Endothelial cell (in vitro differentiated cells): ENCODE results near the gene ZNF232. TPM values are rescaled to one million over a fixed set of nuclear protein-coding genes. Genes with fewer than 3 reads are reported as not detected.
A peak's percentile ranks its signal among the peaks of the same experiment; 100 is the strongest.
"Not testable (repeated sequence)": the region's sequence is repeated elsewhere in the genome, so short reads cannot be mapped to it uniquely, and the experiment has no call there.

ENCODE experiments used
- DNase-seq: peaks from one replicate; pipeline ENCODE4 v3.0.0; 2021; ENCODE audit warnings: low spot score
- H3K27ac Mint-ChIP-seq: one replicate; pipeline ENCODE4 v1.8.0; 2021; ENCODE audit warnings: mixed read lengths, inconsistent platforms; ENCODE audit not compliant: unreplicated experiment
- H3K27me3 Mint-ChIP-seq: one replicate; pipeline ENCODE4 v1.8.0; 2021; ENCODE audit warnings: mild to moderate bottlenecking, moderate library complexity, mixed read lengths, inconsistent platforms; ENCODE audit not compliant: unreplicated experiment
- H3K36me3 Mint-ChIP-seq: one replicate; pipeline ENCODE4 v1.8.0; 2021; ENCODE audit warnings: mild to moderate bottlenecking, low read depth, mixed read lengths, inconsistent platforms; ENCODE audit not compliant: unreplicated experiment
- H3K4me1 Mint-ChIP-seq: one replicate; pipeline ENCODE4 v1.8.0; 2021; ENCODE audit warnings: mild to moderate bottlenecking, mixed read lengths, inconsistent platforms; ENCODE audit not compliant: unreplicated experiment
- H3K4me3 Mint-ChIP-seq: one replicate; pipeline ENCODE4 v1.8.0; 2021; ENCODE audit warnings: mild to moderate bottlenecking, mixed read lengths, inconsistent platforms; ENCODE audit not compliant: unreplicated experiment
- H3K9me3 Mint-ChIP-seq: one replicate; pipeline ENCODE4 v1.8.0; 2021; ENCODE audit warnings: mixed read lengths, inconsistent platforms; ENCODE audit not compliant: unreplicated experiment
- CTCF ChIP-seq: fragments of 200-600 bp; sonication (generic); IDR thresholded peaks from one replicate; pipeline ENCODE4 v1.5.0; 2021; ENCODE audit warnings: antibody characterized with exemption; ENCODE audit not compliant: unreplicated experiment
- total RNA-seq: library from RNA; stranded (reverse); fragmentation: NEBNext Ultra II Directional; extraction: Animal tissue kit (Norgen Biotek cat#: 25700); gene quantifications from one replicate; pipeline ENCODE4 v1.2.1, GENCODE V29; 2021; ENCODE audit not compliant: unreplicated experiment

The ZNF232 gene
- total RNA-seq, 1 donor from 2014 or later: 43.0 TPM

- Mint-ChIP-seq H3K4me3 (no peak overlapping the region), H3K27ac (no peak overlapping the region), H3K27me3 (peaks cover 4% of the 10 kb centered on the region), H3K36me3 (peaks cover 35% of the 10 kb centered on the region), H3K9me3 (peaks cover 28% of the 10 kb centered on the region), H3K4me1 (no peaks in the 10 kb centered on the region)
- no peak for TF ChIP-seq CTCF
- no peak for DNase-seq
Observed at GRCh38 chr17:5092218-5093010, 19.3 kb downstream of the ZNF232 start.

- Mint-ChIP-seq H3K36me3 (no peaks in the 10 kb centered on the region), H3K4me3 (no peak overlapping the region), H3K27me3 (peaks cover 10% of the 10 kb centered on the region), H3K27ac (no peak overlapping the region), H3K9me3 (peaks cover 6% of the 10 kb centered on the region), H3K4me1 (no peaks in the 10 kb centered on the region)
- no peak for TF ChIP-seq CTCF
- no peak for DNase-seq
Observed at GRCh38 chr17:5080591-5080990, 31.1 kb downstream of the ZNF232 start.

GRCh38 chr17:5078106-5079028, 33.3 kb downstream of the ZNF232 start, which contains the start of gene ZFP3:
ZFP3 (plus strand) TSS chr17:5078467; CDS start chr17:5091505, 13,038 bp downstream.
- TF ChIP-seq CTCF: no peak
- DNase-seq: peak; percentile 9
- Mint-ChIP-seq H3K27ac (no peak within 1 kb of the TSS), H3K36me3 (no peaks in the 10 kb centered on the region), H3K4me1 (peaks cover 3% of the 10 kb centered on the region), H3K27me3 (peaks cover 10% of the 10 kb centered on the region), H3K4me3 (peak within 1 kb of the TSS; percentile 72), H3K9me3 (no peaks in the 10 kb centered on the region)

- no peak for DNase-seq
- Mint-ChIP-seq H3K9me3 (no peaks in the 10 kb centered on the region), H3K36me3 (no peaks in the 10 kb centered on the region), H3K4me1 (peaks cover 3% of the 10 kb centered on the region), H3K27me3 (peaks cover 10% of the 10 kb centered on the region), H3K4me3 (peak overlapping the region; percentile 72), H3K27ac (no peak overlapping the region)
- no peak for TF ChIP-seq CTCF
Observed at GRCh38 chr17:5077781-5078105, 33.9 kb downstream of the ZNF232 start.

GRCh38 chr17:5077275-5077674, 34.4 kb downstream of the ZNF232 start:
- not testable (repeated sequence) for H3K9me3 Mint-ChIP-seq, H3K36me3 Mint-ChIP-seq, H3K4me3 Mint-ChIP-seq, H3K27ac Mint-ChIP-seq, DNase-seq, H3K4me1 Mint-ChIP-seq
- H3K27me3 Mint-ChIP-seq: peaks cover 15% of the 10 kb centered on the region

GRCh38 chr17:5075472-5075871, 36.2 kb downstream of the ZNF232 start:
- H3K36me3 Mint-ChIP-seq, H3K9me3 Mint-ChIP-seq, DNase-seq, H3K27ac Mint-ChIP-seq, H3K4me3 Mint-ChIP-seq: not testable (repeated sequence)
- H3K27me3 Mint-ChIP-seq: peaks cover 14% of the 10 kb centered on the region
- H3K4me1 Mint-ChIP-seq: peaks cover 14% of the 10 kb centered on the region
